ENCODE measurements around the gene RIT1.

DNA sequence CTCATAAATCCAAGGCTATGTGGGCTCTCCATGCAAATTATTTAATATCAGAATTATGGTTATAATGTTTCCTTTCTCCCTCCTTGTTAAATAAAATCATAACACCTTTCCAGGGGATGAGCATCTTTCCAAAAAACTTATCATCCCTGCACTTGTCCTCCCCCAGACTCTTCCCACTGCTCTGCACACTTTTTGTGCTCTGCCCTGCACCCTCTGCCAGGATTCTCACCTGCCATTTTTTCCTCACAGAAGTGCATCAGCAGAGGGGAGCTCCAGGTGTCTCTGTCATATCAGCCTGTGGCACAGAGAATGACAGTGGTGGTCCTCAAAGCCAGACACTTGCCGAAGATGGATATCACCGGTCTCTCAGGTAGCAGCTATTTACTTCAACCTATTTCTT is 30.9 kb downstream of the RIT1 start:
- TF ChIP-seq POLR2A (IDR thresholded peaks at IDR 0.05), result no peak
- TF ChIP-seq, protein P1, sequence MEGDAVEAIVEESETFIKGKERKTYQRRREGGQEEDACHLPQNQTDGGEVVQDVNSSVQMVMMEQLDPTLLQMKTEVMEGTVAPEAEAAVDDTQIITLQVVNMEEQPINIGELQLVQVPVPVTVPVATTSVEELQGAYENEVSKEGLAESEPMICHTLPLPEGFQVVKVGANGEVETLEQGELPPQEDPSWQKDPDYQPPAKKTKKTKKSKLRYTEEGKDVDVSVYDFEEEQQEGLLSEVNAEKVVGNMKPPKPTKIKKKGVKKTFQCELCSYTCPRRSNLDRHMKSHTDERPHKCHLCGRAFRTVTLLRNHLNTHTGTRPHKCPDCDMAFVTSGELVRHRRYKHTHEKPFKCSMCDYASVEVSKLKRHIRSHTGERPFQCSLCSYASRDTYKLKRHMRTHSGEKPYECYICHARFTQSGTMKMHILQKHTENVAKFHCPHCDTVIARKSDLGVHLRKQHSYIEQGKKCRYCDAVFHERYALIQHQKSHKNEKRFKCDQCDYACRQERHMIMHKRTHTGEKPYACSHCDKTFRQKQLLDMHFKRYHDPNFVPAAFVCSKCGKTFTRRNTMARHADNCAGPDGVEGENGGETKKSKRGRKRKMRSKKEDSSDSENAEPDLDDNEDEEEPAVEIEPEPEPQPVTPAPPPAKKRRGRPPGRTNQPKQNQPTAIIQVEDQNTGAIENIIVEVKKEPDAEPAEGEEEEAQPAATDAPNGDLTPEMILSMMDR (IDR thresholded peaks at IDR 0.05), result no peak
